SK-N-MC (cell line): Measurements from ENCODE around the gene PRRX2.
"Not testable (repeated sequence)": the region's sequence is repeated elsewhere in the genome, so short reads cannot be mapped to it uniquely, and the experiment has no call there.

Experiments used
- DNase-seq: peaks from one replicate; pipeline ENCODE4 v3.0.0-alpha.2; 2011; ENCODE audit warnings: low read depth, low spot score
- H3K27ac ChIP-seq: fragments of 200-600 bp; sonication (generic); 2 replicates; pipeline ENCODE4 v1.5.1; 2016; ENCODE audit warnings: mixed run types
- H3K36me3 ChIP-seq: fragments of 200-600 bp; sonication (generic); 2 replicates; pipeline ENCODE4 v1.6.1; 2017; ENCODE audit warnings: antibody characterized with exemption, low read length, mixed read lengths; ENCODE audit not compliant: insufficient read depth
- H3K4me3 ChIP-seq: fragments of 200-600 bp; sonication (generic); 2 replicates; pipeline ENCODE4 v1.5.1; 2016
- H3K9ac ChIP-seq: fragments of 200-600 bp; sonication (generic); 2 replicates; pipeline ENCODE4 v1.8.0; 2017; ENCODE audit warnings: mixed run types, mixed read lengths; ENCODE audit not compliant: insufficient read length
- H3K9me3 ChIP-seq: fragments of 200-600 bp; sonication (generic); 2 replicates; pipeline ENCODE4 v1.6.1; 2017; ENCODE audit warnings: low read depth, mild to moderate bottlenecking, antibody characterized with exemption, low read length, moderate library complexity, mixed read lengths
- EZH2 ChIP-seq: fragments of 200-600 bp; sonication (generic); IDR thresholded peaks from one replicate; pipeline ENCODE4 v1.6.1; 2017; ENCODE audit warnings: antibody characterized with exemption
- FOXP2 ChIP-seq: optimal IDR thresholded peaks from 2 replicates; pipeline ENCODE3; 2011; ENCODE audit warnings: mild to moderate bottlenecking, moderate library complexity; ENCODE audit not compliant: insufficient read depth; ENCODE audit errors: extremely low read length, control extremely low read depth
- POLR2AphosphoS5 ChIP-seq: IDR thresholded peaks from 2 replicates; pipeline ENCODE4 v1.6.1; 2012; ENCODE audit warnings: mild to moderate bottlenecking, low read depth, low read length, borderline replicate concordance

PRRX2 gene

DNA sequence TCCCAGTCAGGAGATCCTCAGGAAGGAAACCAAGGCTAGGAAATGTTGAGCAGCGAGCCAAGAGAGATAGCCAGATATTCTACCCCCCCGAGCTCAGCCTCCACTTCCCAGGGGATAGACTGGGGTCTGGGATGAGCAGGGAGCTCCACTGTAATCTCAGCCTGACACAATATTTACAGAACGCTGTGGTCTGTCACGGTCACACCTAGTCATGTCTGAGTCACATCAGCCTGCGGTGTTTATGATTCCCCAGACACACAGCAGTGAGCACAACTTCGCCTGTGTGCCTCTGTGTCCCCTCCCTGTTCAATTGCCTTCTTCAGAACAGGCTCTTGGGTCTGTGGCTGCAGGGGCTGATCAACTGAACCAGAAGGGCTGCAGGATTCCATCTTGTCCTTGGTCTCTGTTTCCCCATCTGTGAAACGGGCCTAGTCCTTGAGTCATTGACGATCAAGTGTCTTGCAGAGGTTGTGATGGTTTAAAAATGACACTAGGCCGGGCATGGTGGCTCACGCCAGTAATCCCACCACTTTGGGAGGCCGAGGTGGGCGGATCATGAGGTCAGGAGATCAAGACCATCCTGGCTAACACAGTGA, 8.6 kb upstream of the PRRX2 start:
- Histone ChIP-seq H3K9ac (no peak overlapping the region), H3K4me3 (no peak overlapping the region), H3K9me3 (no peaks in the 10 kb centered on the region), H3K27ac (no peak overlapping the region), H3K36me3 (no peaks in the 10 kb centered on the region)
- TF ChIP-seq FOXP2 (no peak), EZH2 (no peak), POLR2AphosphoS5 (no peak)
- DNase-seq = no peak

DNA sequence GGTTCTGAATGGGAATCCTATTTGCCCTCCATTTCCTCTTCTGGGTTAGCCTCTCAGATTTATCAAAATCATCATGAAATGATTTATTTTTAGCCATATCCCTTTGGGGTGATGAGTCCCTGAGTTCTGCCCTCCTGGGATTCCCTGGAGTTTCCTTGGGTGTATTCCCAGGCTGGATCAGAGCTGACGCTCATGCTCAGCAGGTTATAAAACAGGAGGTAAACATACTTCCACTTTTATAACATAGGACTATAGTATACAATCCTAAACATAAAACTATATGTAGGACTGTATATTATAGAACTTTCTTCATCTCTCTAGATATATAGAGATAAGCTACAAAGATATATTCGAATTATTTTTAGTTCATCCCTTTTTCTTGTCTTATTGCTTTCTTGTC, 4.4 kb upstream of the PRRX2 start:
- no peak for DNase-seq
- Histone ChIP-seq H3K9me3 (no peaks in the 10 kb centered on the region), H3K9ac (no peak overlapping the region), H3K36me3 (no peaks in the 10 kb centered on the region), H3K27ac (no peak overlapping the region), H3K4me3 (no peak overlapping the region)
- TF ChIP-seq FOXP2 (no peak), POLR2AphosphoS5 (no peak), EZH2 (no peak)

DNA sequence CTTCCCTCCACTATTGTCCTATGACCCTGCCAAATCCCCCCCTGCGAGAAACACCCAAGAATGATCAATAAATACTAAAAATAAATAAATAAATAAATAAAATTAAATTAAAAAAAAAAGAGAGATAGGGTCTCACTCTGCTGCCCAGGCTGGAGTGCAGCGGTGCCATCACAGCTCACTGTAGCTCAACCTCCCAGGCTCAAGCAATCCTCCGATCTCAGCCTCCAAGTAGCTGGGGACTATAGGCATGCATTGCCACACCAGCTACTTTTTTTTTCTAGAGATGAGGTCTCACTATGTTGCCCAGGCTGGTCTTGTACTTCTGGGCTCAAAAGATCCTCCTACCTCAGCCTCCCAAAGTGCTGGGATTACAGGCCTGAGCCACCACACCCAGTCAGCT, 3.2 kb upstream of the PRRX2 start:
- H3K4me3 ChIP-seq, H3K9ac ChIP-seq: not testable (repeated sequence)

DNA sequence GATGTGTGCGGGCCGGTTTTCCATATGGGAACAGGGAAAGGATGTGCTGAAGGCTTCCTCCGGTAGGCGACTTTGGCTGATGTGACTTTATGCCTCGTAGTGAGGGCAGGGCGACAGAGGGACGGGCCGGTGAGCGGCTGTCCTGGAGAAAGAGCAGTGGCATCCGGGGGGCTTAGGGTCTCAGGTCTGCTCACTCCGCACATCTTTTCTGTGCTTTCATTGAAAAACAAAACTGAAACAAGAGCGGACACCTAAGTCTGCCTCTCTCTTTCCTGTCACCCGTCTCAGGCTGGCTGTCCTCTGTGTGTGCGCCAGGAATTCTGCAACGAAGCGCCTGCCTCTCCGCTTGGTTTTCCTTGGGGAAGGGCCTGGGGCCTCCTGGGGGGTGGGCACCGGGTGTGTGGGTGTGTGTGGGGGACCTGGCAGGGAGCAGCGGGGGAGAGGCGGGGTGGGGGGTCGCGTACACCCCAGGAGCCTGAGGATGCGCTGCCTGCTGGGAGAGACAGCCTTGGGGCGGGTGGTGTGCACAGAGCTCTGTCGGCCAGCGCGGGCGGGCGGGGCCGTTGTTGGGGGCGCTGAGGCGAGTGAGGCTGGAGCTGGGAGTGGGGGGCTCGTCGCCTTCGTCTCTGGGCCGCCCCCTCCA, 580 bp upstream of the PRRX2 start:
- peak overlapping the region; percentile 81 for H3K27ac ChIP-seq
- peaks cover 3% of the 10 kb centered on the region; the same call in 1 of the 2 replicates for H3K36me3 ChIP-seq
- peak overlapping the region; percentile 85 for H3K4me3 ChIP-seq
- no peak for TF ChIP-seq FOXP2
- H3K9me3 ChIP-seq = no peaks in the 10 kb centered on the region
- no peak for DNase-seq
- peak overlapping the region; percentile 41 for H3K9ac ChIP-seq

More for the DNA sequence above, 3.2 kb upstream of the PRRX2 start:
- not testable (repeated sequence) for DNase-seq, H3K27ac ChIP-seq, H3K9me3 ChIP-seq, H3K36me3 ChIP-seq

DNA sequence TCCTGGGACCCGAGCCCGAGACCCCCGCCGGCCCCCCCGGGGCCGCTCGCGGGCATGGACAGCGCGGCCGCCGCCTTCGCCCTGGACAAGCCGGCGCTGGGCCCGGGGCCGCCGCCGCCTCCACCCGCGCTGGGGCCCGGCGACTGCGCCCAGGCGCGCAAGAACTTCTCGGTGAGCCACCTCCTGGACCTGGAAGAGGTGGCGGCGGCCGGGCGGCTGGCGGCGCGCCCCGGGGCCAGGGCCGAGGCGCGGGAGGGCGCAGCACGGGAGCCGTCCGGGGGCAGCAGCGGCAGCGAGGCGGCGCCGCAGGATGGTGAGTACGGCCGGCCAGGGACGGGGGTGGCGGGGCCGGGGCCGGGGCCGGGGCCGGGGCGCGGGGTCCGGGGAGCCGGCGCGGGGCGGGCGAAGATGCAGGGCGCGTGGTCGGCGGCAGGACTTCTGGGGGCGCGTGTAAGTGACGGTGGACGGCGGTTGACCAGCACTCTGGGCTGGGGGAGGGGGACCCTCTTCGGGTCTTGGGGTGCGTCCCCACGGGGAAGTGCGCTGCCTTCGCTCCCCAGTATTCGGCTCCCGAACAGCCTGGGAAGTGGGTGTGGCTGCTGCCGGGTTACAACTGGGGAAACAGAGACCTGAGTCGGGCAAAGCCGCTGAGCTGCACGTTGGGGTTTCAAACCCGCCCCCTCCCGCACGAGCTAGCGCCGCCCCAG, 520 bp downstream of the PRRX2 start:
- DNase-seq = no peak
- TF ChIP-seq POLR2AphosphoS5 = no peak
- no peak for TF ChIP-seq EZH2
- TF ChIP-seq FOXP2 = no peak

DNA sequence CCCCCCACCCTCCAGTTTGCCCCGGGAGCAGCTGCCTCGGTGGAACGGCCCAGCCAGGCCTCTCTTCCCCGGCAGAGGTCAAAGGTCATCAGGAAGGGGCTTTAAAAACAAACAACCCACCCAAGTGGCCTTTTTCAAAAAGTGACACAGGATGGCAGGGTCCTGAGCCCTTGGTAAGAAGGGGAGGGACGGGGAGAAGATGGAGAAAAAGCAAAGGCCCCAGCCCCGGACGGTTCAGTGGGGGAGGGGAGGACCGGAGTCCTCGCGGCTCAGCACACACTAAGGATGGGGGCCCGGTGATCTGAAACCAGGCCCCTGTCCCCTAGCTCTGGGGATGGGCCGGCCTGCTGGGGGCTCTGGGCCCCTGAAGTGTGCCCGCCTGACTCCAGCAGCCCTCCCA, 1.1 kb downstream of the PRRX2 start:
- Histone ChIP-seq H3K27ac (0 out of 2 replicates have a peak overlapping the region, but pooled peaks have one; percentile 14), H3K36me3 (peaks cover 13% of the 10 kb centered on the region), H3K4me3 (peak overlapping the region; percentile 78), H3K9ac (peak overlapping the region; percentile 77), H3K9me3 (no peaks in the 10 kb centered on the region)
- no peak for TF ChIP-seq FOXP2
- DNase-seq = no peak

More for the DNA sequence above, 520 bp downstream of the PRRX2 start:
- no peaks in the 10 kb centered on the region for H3K9me3 ChIP-seq
- peak overlapping the region; percentile 85 for H3K4me3 ChIP-seq
- H3K36me3 ChIP-seq = peaks cover 13% of the 10 kb centered on the region
- H3K27ac ChIP-seq = no peak overlapping the region
- H3K9ac ChIP-seq = peak overlapping the region; percentile 65

DNA sequence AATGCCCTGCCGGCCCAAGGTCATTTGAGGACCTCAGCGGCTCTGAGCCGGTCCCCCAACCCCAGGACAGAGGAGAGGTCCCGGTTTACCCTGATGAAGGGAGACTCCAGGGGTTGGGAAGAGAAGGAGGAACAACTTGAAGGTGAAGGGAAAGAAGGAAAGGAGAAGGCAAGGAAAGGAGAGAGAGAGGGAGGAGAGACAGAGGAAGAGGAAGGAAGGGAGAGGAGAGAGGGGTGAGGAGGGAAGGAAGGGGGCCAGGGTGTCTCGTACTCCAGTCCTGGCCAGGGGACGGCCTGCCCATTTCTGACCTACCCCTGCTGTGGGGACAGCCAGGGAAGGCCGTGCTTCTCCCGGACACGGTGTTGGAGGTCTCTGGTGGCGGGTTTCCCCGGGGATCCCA, 1.9 kb downstream of the PRRX2 start:
- no peak for TF ChIP-seq POLR2AphosphoS5
- TF ChIP-seq EZH2 = no peak
- TF ChIP-seq FOXP2 = no peak
- Histone ChIP-seq H3K36me3 (peaks cover 13% of the 10 kb centered on the region), H3K4me3 (peak overlapping the region; percentile 78), H3K27ac (peak overlapping the region; percentile 65), H3K9me3 (no peaks in the 10 kb centered on the region), H3K9ac (peak overlapping the region; percentile 77)
- no peak for DNase-seq

DNA sequence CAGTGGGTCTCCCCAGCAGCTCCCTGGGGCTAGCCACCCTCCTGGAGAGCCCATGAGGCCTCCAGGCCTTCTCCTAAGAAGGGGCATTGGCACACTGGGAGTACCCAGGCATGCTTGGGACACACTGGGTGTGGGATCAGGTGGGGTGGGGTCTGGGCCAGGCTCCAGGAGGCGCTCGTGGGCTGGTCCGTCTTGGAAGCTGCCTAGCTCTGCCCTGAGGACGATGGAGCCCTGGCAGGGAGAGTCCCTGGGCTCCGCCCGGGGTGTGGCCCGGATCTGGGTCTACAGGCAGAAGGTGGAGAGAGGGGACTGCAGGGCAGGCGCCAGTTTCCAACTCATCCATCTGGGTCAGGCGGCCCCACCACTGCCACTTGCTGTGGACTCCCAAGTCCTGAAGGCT, 2.4 kb downstream of the PRRX2 start:
- TF ChIP-seq POLR2AphosphoS5 = no peak
- peak overlapping the region; percentile 78 for H3K4me3 ChIP-seq
- H3K36me3 ChIP-seq = peaks cover 18% of the 10 kb centered on the region
- no peaks in the 10 kb centered on the region for H3K9me3 ChIP-seq
- H3K27ac ChIP-seq = peak overlapping the region; percentile 65
- DNase-seq = no peak
- peak overlapping the region; percentile 77 for H3K9ac ChIP-seq
